Measurements from ENCODE around the gene FSD1. TPM values are rescaled to one million over a fixed set of nuclear protein-coding genes. Genes with fewer than 3 reads are reported as not detected.

FSD1 gene
- total and polyA plus RNA-seq, 9 of the 15 experiments (the other 6 are each of a cell fraction or from before 2014, with no cell fraction given) = 0.11 to 1.9 (median 0.94) TPM; not detected in 1

DNA sequence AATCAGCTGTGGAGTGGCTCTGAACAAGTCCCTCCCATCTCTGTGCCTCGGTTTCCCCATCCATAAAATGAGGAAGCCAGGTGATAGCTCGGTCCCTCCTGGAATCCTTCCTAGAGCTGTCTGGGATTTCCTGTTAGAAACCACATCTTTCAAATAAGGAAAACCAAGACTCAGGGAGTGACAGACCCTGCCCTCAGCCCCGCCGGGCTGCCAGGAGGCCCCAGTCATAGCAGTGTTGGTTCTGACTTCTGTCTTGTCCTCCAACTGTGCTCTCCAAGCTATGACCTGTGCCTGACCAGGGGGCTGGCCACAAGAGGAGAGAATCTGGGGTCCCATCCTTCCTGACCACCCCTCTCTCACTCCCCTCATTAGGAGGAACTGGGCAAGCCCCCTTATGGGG, 26.4 kb upstream of the FSD1 start (continued):
- TF ChIP-seq ZNF586 (CRISPR knock-in tag; conservative IDR thresholded peaks at IDR 0.05) (no peak), ZNF274 (IDR thresholded peaks at IDR 0.05; ENCODE audit: borderline replicate concordance, low read depth, low read length) (no peak), DMBX1 (CRISPR knock-in tag; IDR thresholded peaks at IDR 0.05; ENCODE audit: borderline replicate concordance) (no peak)
- TF ChIP-seq, protein P1, sequence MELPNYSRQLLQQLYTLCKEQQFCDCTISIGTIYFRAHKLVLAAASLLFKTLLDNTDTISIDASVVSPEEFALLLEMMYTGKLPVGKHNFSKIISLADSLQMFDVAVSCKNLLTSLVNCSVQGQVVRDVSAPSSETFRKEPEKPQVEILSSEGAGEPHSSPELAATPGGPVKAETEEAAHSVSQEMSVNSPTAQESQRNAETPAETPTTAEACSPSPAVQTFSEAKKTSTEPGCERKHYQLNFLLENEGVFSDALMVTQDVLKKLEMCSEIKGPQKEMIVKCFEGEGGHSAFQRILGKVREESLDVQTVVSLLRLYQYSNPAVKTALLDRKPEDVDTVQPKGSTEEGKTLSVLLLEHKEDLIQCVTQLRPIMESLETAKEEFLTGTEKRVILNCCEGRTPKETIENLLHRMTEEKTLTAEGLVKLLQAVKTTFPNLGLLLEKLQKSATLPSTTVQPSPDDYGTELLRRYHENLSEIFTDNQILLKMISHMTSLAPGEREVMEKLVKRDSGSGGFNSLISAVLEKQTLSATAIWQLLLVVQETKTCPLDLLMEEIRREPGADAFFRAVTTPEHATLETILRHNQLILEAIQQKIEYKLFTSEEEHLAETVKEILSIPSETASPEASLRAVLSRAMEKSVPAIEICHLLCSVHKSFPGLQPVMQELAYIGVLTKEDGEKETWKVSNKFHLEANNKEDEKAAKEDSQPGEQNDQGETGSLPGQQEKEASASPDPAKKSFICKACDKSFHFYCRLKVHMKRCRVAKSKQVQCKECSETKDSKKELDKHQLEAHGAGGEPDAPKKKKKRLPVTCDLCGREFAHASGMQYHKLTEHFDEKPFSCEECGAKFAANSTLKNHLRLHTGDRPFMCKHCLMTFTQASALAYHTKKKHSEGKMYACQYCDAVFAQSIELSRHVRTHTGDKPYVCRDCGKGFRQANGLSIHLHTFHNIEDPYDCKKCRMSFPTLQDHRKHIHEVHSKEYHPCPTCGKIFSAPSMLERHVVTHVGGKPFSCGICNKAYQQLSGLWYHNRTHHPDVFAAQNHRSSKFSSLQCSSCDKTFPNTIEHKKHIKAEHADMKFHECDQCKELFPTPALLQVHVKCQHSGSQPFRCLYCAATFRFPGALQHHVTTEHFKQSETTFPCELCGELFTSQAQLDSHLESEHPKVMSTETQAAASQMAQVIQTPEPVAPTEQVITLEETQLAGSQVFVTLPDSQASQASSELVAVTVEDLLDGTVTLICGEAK (IDR thresholded peaks at IDR 0.05) = no peak
- TF ChIP-seq, protein P1 (CRISPR knock-in tag; IDR thresholded peaks at IDR 0.05) = no peak
